Vagina (tissue), 2 donors: ENCODE measurements around the gene ZNF320.

ENCODE experiments used
- POLR2A ChIP-seq, 2 donors: fragments of 450-650 bp; IDR thresholded peaks; one replicate each; pipeline ENCODE4 v1.6.1; 2017; ENCODE audit warnings: antibody characterized with exemption in 2 of 2, mild to moderate bottlenecking in 2 of 2, moderate library complexity in 2 of 2
- TF ChIP-seq, protein P1 (sequence below), 3 experiments: fragments of 450-650 bp in 2 of 3; fragments of 200-600 bp in 1 of 3; sonication (generic) in 1 of 3; IDR thresholded peaks; one replicate each; pipeline ENCODE4 v1.5.1; 2017 to 2019; ENCODE audit warnings: antibody characterized with exemption in 3 of 3, mild to moderate bottlenecking in 2 of 3, moderate library complexity in 2 of 3

GRCh38 chr19:52935434-52935833, 38.0 kb upstream of the ZNF320 start:
- TF ChIP-seq, protein P1, sequence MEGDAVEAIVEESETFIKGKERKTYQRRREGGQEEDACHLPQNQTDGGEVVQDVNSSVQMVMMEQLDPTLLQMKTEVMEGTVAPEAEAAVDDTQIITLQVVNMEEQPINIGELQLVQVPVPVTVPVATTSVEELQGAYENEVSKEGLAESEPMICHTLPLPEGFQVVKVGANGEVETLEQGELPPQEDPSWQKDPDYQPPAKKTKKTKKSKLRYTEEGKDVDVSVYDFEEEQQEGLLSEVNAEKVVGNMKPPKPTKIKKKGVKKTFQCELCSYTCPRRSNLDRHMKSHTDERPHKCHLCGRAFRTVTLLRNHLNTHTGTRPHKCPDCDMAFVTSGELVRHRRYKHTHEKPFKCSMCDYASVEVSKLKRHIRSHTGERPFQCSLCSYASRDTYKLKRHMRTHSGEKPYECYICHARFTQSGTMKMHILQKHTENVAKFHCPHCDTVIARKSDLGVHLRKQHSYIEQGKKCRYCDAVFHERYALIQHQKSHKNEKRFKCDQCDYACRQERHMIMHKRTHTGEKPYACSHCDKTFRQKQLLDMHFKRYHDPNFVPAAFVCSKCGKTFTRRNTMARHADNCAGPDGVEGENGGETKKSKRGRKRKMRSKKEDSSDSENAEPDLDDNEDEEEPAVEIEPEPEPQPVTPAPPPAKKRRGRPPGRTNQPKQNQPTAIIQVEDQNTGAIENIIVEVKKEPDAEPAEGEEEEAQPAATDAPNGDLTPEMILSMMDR (IDR thresholded peaks at IDR 0.05): no peak
- no peak for TF ChIP-seq POLR2A (IDR thresholded peaks at IDR 0.05)
